Chondrocyte (in vitro differentiated cells): ENCODE results near the gene ZNF618. TPM values are rescaled to one million over a fixed set of nuclear protein-coding genes. Genes with fewer than 3 reads are reported as not detected.

ENCODE experiments used
- DNase-seq: peaks from one replicate; pipeline ENCODE4 v3.0.0; 2021; ENCODE audit warnings: mixed read lengths, low spot score
- H3K27ac Mint-ChIP-seq: one replicate; pipeline ENCODE4 v1.8.0; 2021; ENCODE audit warnings: mild to moderate bottlenecking, moderate library complexity, mixed read lengths; ENCODE audit not compliant: unreplicated experiment
- H3K27me3 Mint-ChIP-seq: 2 replicates; pipeline ENCODE4 v1.8.0; 2021; ENCODE audit warnings: low read depth, mixed read lengths
- H3K36me3 Mint-ChIP-seq: 2 replicates; pipeline ENCODE4 v1.8.0; 2021; ENCODE audit warnings: low read depth, mixed read lengths
- H3K4me1 Mint-ChIP-seq: 2 replicates; pipeline ENCODE4 v1.8.0; 2021; ENCODE audit warnings: low read depth, mild to moderate bottlenecking, mixed read lengths
- H3K4me3 Mint-ChIP-seq: one replicate; pipeline ENCODE4 v1.8.0; 2021; ENCODE audit warnings: mild to moderate bottlenecking, moderate library complexity, mixed read lengths; ENCODE audit not compliant: unreplicated experiment
- H3K9me3 Mint-ChIP-seq: 2 replicates; pipeline ENCODE4 v1.8.0; 2021; ENCODE audit warnings: low read depth, mixed read lengths
- CTCF ChIP-seq: fragments of 200-600 bp; sonication (generic); IDR thresholded peaks from 2 replicates; pipeline ENCODE4 v1.5.0; 2021; ENCODE audit warnings: antibody characterized with exemption, mild to moderate bottlenecking, moderate library complexity
- total RNA-seq: library from RNA; stranded (reverse); gene quantifications from 3 replicates; pipeline ENCODE4 v1.2.1, GENCODE V29; 2021

The ZNF618 gene
- total RNA-seq, 1 donor from 2014 or later, result 25.5 TPM

- no peak for TF ChIP-seq CTCF
- H3K36me3 Mint-ChIP-seq, result no peaks in the 10 kb centered on the region
- no peaks in the 10 kb centered on the region for H3K9me3 Mint-ChIP-seq
- H3K4me3 Mint-ChIP-seq, result no peak overlapping the region
- peaks cover 70% of the 10 kb centered on the region for H3K4me1 Mint-ChIP-seq
- DNase-seq, result no peak
- no peaks in the 10 kb centered on the region for H3K27me3 Mint-ChIP-seq
- H3K27ac Mint-ChIP-seq, result no peak overlapping the region
These were observed 6.1 kb downstream of the ZNF618 start for GRCh38 chr9:113882181-113882580.

- Mint-ChIP-seq H3K4me3 (no peak overlapping the region), H3K27ac (no peak overlapping the region), H3K4me1 (peaks cover 71% of the 10 kb centered on the region), H3K9me3 (no peaks in the 10 kb centered on the region), H3K36me3 (no peaks in the 10 kb centered on the region), H3K27me3 (no peaks in the 10 kb centered on the region)
- no peak for TF ChIP-seq CTCF
- DNase-seq, result no peak
These were observed 6.6 kb downstream of the ZNF618 start for GRCh38 chr9:113882636-113883164.

- H3K36me3 Mint-ChIP-seq, result peaks cover 2% of the 10 kb centered on the region
- no peaks in the 10 kb centered on the region for H3K27me3 Mint-ChIP-seq
- H3K9me3 Mint-ChIP-seq, result peaks cover 3% of the 10 kb centered on the region
- TF ChIP-seq CTCF, result no peak
- peak overlapping the region; percentile 1 for H3K27ac Mint-ChIP-seq
- peaks cover 56% of the 10 kb centered on the region for H3K4me1 Mint-ChIP-seq
- no peak overlapping the region for H3K4me3 Mint-ChIP-seq
- DNase-seq, result no peak
These were observed 9.3 kb downstream of the ZNF618 start for GRCh38 chr9:113885183-113886025.

GRCh38 chr9:113886026-113886369 is 9.9 kb downstream of the ZNF618 start:
- peaks cover 6% of the 10 kb centered on the region for H3K36me3 Mint-ChIP-seq
- peaks cover 6% of the 10 kb centered on the region for H3K9me3 Mint-ChIP-seq
- H3K27ac Mint-ChIP-seq, result peak overlapping the region; percentile 75
- H3K27me3 Mint-ChIP-seq, result no peaks in the 10 kb centered on the region
- TF ChIP-seq CTCF, result no peak
- peaks cover 56% of the 10 kb centered on the region for H3K4me1 Mint-ChIP-seq
- no peak for DNase-seq
- peak overlapping the region; percentile 54 for H3K4me3 Mint-ChIP-seq

- peaks cover 6% of the 10 kb centered on the region for H3K36me3 Mint-ChIP-seq
- H3K4me1 Mint-ChIP-seq, result peaks cover 56% of the 10 kb centered on the region
- no peaks in the 10 kb centered on the region for H3K27me3 Mint-ChIP-seq
- H3K27ac Mint-ChIP-seq, result peak overlapping the region; percentile 75
- DNase-seq, result no peak
- H3K4me3 Mint-ChIP-seq, result peak overlapping the region; percentile 54
- no peak for TF ChIP-seq CTCF
- H3K9me3 Mint-ChIP-seq, result peaks cover 6% of the 10 kb centered on the region
These were observed 10.4 kb downstream of the ZNF618 start for GRCh38 chr9:113886466-113886865.
